Measurements from ENCODE around the gene ABCB11.
"Not testable (repeated sequence)": the region's sequence is repeated elsewhere in the genome, so short reads cannot be mapped to it uniquely, and the experiment has no call there.

The ABCB11 gene

GRCh38 chr2:169065864-169066517 is 34.9 kb upstream of the ABCB11 start:
- H3K4me1 ChIP-seq (ENCODE audit: control insufficient read depth, insufficient read depth, low read length): no peaks in the 10 kb centered on the region
- H3K27ac ChIP-seq (ENCODE audit: low read length): no peak overlapping the region
- H3K27me3 ChIP-seq (ENCODE audit: control insufficient read depth in 1 of 2, insufficient read depth in 2 of 2, low read length in 2 of 2): no peaks in the 10 kb centered on the region
- H3K9ac ChIP-seq (ENCODE audit: low read length in 2 of 2): no peak overlapping the region
- no peak overlapping the region for H3K4me3 ChIP-seq (ENCODE audit: low read length in 2 of 2)
- H3K36me3 ChIP-seq (ENCODE audit: control insufficient read depth in 2 of 2, insufficient read depth in 2 of 2, low read length in 2 of 2): no peaks in the 10 kb centered on the region
- no peaks in the 10 kb centered on the region for H3K9me3 ChIP-seq (ENCODE audit: control insufficient read depth in 2 of 2, low read length in 2 of 2)

- no peak overlapping the region for H3K9ac ChIP-seq (ENCODE audit: low read length in 2 of 2)
- H3K4me3 ChIP-seq (ENCODE audit: low read length in 2 of 2): no peak overlapping the region
- H3K4me1 ChIP-seq (ENCODE audit: control insufficient read depth, insufficient read depth, low read length): no peaks in the 10 kb centered on the region
- no peaks in the 10 kb centered on the region for H3K27me3 ChIP-seq (ENCODE audit: control insufficient read depth in 1 of 2, insufficient read depth in 2 of 2, low read length in 2 of 2)
- no peak overlapping the region for H3K27ac ChIP-seq (ENCODE audit: low read length)
- no peaks in the 10 kb centered on the region for H3K36me3 ChIP-seq (ENCODE audit: control insufficient read depth in 2 of 2, insufficient read depth in 2 of 2, low read length in 2 of 2)
- H3K9me3 ChIP-seq (ENCODE audit: control insufficient read depth in 2 of 2, low read length in 2 of 2): no peaks in the 10 kb centered on the region
Observed at GRCh38 chr2:169065422-169065821, 34.3 kb upstream of the ABCB11 start.

DNA sequence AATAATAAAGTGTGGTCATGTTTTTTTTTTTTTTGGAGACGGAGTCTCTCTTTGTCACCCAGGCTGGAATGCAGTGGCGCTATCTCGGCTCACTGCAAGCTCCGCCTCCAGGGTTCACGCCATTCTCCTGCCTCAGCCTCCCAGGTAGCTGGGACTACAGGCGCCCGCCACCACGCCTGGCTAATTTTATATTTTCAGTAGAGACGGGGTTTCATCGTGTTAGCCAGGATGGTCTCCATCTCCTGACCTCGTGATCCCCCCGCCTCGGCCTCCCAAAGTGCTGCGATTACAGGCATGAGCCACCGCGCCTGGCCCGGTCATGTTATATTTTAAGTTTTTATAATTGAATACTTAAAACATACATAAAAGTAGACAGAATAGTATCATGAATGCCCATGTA is 33.1 kb upstream of the ABCB11 start:
- H3K4me1 ChIP-seq (ENCODE audit: control insufficient read depth, insufficient read depth, low read length); H3K4me3 ChIP-seq (ENCODE audit: low read length in 2 of 2); H3K9me3 ChIP-seq (ENCODE audit: control insufficient read depth in 2 of 2, low read length in 2 of 2); H3K27ac ChIP-seq (ENCODE audit: low read length); H3K9ac ChIP-seq (ENCODE audit: low read length in 2 of 2); H3K27me3 ChIP-seq (ENCODE audit: control insufficient read depth in 1 of 2, insufficient read depth in 2 of 2, low read length in 2 of 2); H3K36me3 ChIP-seq (ENCODE audit: control insufficient read depth in 2 of 2, insufficient read depth in 2 of 2, low read length in 2 of 2): not testable (repeated sequence)

- H3K4me3 ChIP-seq (ENCODE audit: low read length in 2 of 2); H3K27ac ChIP-seq (ENCODE audit: low read length); H3K36me3 ChIP-seq (ENCODE audit: control insufficient read depth in 2 of 2, insufficient read depth in 2 of 2, low read length in 2 of 2); H3K9ac ChIP-seq (ENCODE audit: low read length in 2 of 2); H3K4me1 ChIP-seq (ENCODE audit: control insufficient read depth, insufficient read depth, low read length); H3K27me3 ChIP-seq (ENCODE audit: control insufficient read depth in 1 of 2, insufficient read depth in 2 of 2, low read length in 2 of 2); H3K9me3 ChIP-seq (ENCODE audit: control insufficient read depth in 2 of 2, low read length in 2 of 2): not testable (repeated sequence)
Observed at GRCh38 chr2:169054575-169054974, 23.5 kb upstream of the ABCB11 start.

DNA sequence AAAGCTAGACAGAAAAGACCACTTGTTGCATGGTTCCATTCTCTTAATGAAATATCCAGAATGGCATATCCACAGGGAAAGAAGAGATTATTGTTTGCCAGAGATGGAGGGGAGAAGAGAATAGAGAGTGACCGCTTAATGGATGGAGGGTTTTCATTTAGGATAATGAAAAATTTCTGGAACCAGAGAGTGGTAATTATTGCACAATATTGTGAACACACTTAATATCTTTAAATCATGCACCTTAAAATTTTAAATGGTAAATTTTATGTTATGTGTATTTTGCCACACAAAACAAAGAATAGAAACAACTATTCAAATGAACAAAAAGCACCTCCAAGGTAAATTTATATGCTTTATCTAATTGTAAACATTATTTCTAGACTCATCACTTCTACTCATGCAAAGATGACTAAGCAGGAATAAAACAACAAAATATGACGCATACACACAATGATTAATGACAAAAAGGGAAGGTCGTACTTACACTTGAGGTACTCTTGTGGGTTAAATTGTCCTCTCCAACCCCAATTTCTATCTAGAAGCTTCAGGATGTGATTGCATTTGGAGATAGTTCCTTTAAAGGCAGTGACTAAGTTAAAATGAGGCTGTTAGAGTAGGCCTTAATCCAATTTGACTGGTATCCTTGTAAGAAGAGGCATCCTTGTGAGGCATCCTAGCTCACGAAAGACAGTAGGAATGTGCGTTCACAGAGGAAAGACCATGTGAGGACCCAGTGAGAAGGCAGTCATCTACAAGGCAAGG is 19.5 kb upstream of the ABCB11 start:
- no peak overlapping the region for H3K9ac ChIP-seq (ENCODE audit: low read length in 2 of 2)
- no peak overlapping the region for H3K27ac ChIP-seq (ENCODE audit: low read length)
- H3K36me3 ChIP-seq (ENCODE audit: control insufficient read depth in 2 of 2, insufficient read depth in 2 of 2, low read length in 2 of 2): no peaks in the 10 kb centered on the region
- no peak overlapping the region for H3K4me3 ChIP-seq (ENCODE audit: low read length in 2 of 2)
- H3K4me1 ChIP-seq (ENCODE audit: control insufficient read depth, insufficient read depth, low read length): no peaks in the 10 kb centered on the region
- no peaks in the 10 kb centered on the region for H3K27me3 ChIP-seq (ENCODE audit: control insufficient read depth in 1 of 2, insufficient read depth in 2 of 2, low read length in 2 of 2)
- peaks cover 2 to 7% of the 10 kb centered on the region in 2 donors for H3K9me3 ChIP-seq (ENCODE audit: control insufficient read depth in 2 of 2, low read length in 2 of 2)

DNA sequence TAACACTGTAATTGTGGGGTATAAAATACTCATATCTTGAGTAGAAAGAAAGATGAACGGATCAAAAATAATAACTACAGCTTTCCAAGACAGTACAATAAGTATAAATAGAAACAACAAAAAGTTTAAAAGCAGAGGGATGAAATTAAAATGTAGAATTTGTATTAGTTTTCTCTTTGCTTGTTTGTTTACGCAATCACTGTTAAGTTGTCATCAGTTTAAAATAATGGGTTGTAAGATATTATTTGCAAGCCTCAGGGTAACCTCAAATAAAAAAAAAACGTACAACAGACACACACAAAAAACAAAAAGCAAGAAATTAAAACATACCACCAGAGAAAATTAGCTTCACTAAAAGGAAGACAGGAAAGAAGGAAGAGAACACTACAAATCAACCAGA is 18.0 kb upstream of the ABCB11 start:
- no peak overlapping the region for H3K27ac ChIP-seq (ENCODE audit: low read length)
- H3K9ac ChIP-seq (ENCODE audit: low read length in 2 of 2): no peak overlapping the region
- H3K27me3 ChIP-seq (ENCODE audit: control insufficient read depth in 1 of 2, insufficient read depth in 2 of 2, low read length in 2 of 2): no peaks in the 10 kb centered on the region
- H3K4me1 ChIP-seq (ENCODE audit: control insufficient read depth, insufficient read depth, low read length): no peaks in the 10 kb centered on the region
- no peak overlapping the region for H3K4me3 ChIP-seq (ENCODE audit: low read length in 2 of 2)
- peaks cover 0 to 7% of the 10 kb centered on the region in 2 donors for H3K9me3 ChIP-seq (ENCODE audit: control insufficient read depth in 2 of 2, low read length in 2 of 2)
- no peaks in the 10 kb centered on the region for H3K36me3 ChIP-seq (ENCODE audit: control insufficient read depth in 2 of 2, insufficient read depth in 2 of 2, low read length in 2 of 2)

GRCh38 chr2:169047256-169048250 is 16.4 kb upstream of the ABCB11 start:
- Histone ChIP-seq H3K27me3 (ENCODE audit: control insufficient read depth in 1 of 2, insufficient read depth in 2 of 2, low read length in 2 of 2) (no peaks in the 10 kb centered on the region), H3K9ac (ENCODE audit: low read length in 2 of 2) (no peak overlapping the region), H3K36me3 (ENCODE audit: control insufficient read depth in 2 of 2, insufficient read depth in 2 of 2, low read length in 2 of 2) (no peaks in the 10 kb centered on the region), H3K4me3 (ENCODE audit: low read length in 2 of 2) (no peak overlapping the region), H3K9me3 (ENCODE audit: control insufficient read depth in 2 of 2, low read length in 2 of 2) (peaks cover 0 to 12% of the 10 kb centered on the region in 2 donors), H3K27ac (ENCODE audit: low read length) (no peak overlapping the region), H3K4me1 (ENCODE audit: control insufficient read depth, insufficient read depth, low read length) (no peaks in the 10 kb centered on the region)

DNA sequence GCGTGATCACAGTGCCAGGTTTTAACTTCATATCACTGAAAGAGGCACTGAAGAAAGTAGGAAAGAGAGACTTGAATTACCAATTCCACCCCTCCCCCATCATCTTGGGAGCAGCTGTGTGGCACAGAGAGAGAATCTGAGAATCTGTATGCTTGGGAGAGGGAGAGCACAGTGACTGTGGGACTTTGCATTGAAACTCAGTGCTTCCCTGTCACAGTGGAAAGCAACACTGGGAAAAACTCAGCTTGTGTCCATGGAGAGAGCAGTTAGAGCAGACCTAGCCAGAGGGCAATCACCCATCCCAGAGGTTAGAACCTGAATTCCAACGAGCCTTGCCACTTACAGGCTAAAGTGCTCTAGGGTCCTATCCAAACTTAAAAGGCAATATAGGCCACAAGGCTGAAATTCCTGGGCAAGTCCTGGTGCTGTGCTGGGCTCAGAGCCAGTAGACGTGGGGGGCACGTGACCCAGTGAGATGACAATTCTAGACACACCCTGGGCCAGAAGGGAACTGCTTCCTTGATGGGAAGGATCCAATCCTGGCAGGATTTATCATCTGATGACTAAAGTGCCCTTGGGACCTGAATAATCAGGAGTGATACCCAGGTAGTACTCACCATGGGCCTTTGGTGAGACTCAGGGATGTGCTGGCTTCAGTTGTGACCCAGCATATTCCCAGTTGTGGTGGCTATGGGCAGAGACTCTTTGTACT is 15.5 kb upstream of the ABCB11 start:
- no peak overlapping the region for H3K9ac ChIP-seq (ENCODE audit: low read length in 2 of 2)
- no peak overlapping the region for H3K27ac ChIP-seq (ENCODE audit: low read length)
- H3K36me3 ChIP-seq (ENCODE audit: control insufficient read depth in 2 of 2, insufficient read depth in 2 of 2, low read length in 2 of 2): no peaks in the 10 kb centered on the region
- no peaks in the 10 kb centered on the region for H3K27me3 ChIP-seq (ENCODE audit: control insufficient read depth in 1 of 2, insufficient read depth in 2 of 2, low read length in 2 of 2)
- H3K9me3 ChIP-seq (ENCODE audit: control insufficient read depth in 2 of 2, low read length in 2 of 2): peaks cover 0 to 13% of the 10 kb centered on the region in 2 donors
- no peaks in the 10 kb centered on the region for H3K4me1 ChIP-seq (ENCODE audit: control insufficient read depth, insufficient read depth, low read length)
- no peak overlapping the region for H3K4me3 ChIP-seq (ENCODE audit: low read length in 2 of 2)

- no peaks in the 10 kb centered on the region for H3K36me3 ChIP-seq (ENCODE audit: control insufficient read depth in 2 of 2, insufficient read depth in 2 of 2, low read length in 2 of 2)
- no peak overlapping the region for H3K27ac ChIP-seq (ENCODE audit: low read length)
- H3K27me3 ChIP-seq (ENCODE audit: control insufficient read depth in 1 of 2, insufficient read depth in 2 of 2, low read length in 2 of 2): no peaks in the 10 kb centered on the region
- H3K9me3 ChIP-seq (ENCODE audit: control insufficient read depth in 2 of 2, low read length in 2 of 2): peaks cover 0 to 13% of the 10 kb centered on the region in 2 donors
- no peak overlapping the region for H3K4me3 ChIP-seq (ENCODE audit: low read length in 2 of 2)
- no peak overlapping the region for H3K9ac ChIP-seq (ENCODE audit: low read length in 2 of 2)
- no peaks in the 10 kb centered on the region for H3K4me1 ChIP-seq (ENCODE audit: control insufficient read depth, insufficient read depth, low read length)
Observed at GRCh38 chr2:169042856-169043255, 11.7 kb upstream of the ABCB11 start.

GRCh38 chr2:169041594-169041993 is 10.5 kb upstream of the ABCB11 start:
- Histone ChIP-seq H3K9ac (ENCODE audit: low read length in 2 of 2) (no peak overlapping the region), H3K4me3 (ENCODE audit: low read length in 2 of 2) (no peak overlapping the region), H3K36me3 (ENCODE audit: control insufficient read depth in 2 of 2, insufficient read depth in 2 of 2, low read length in 2 of 2) (no peaks in the 10 kb centered on the region), H3K27ac (ENCODE audit: low read length) (no peak overlapping the region), H3K27me3 (ENCODE audit: control insufficient read depth in 1 of 2, insufficient read depth in 2 of 2, low read length in 2 of 2) (no peaks in the 10 kb centered on the region), H3K4me1 (ENCODE audit: control insufficient read depth, insufficient read depth, low read length) (no peaks in the 10 kb centered on the region), H3K9me3 (ENCODE audit: control insufficient read depth in 2 of 2, low read length in 2 of 2) (peaks cover 0 to 10% of the 10 kb centered on the region in 2 donors)

All from stomach smooth muscle (tissue), 2 donors.